ENCODE data around the gene LASP1. TPM values are rescaled to one million over a fixed set of nuclear protein-coding genes. Genes with fewer than 3 reads are reported as not detected.
"Not testable (repeated sequence)": the region's sequence is repeated elsewhere in the genome, so short reads cannot be mapped to it uniquely, and the experiment has no call there.

Gene LASP1
- total RNA-seq, 5 donors from 2014 or later (not counting 1 experiment from before 2014, with no cell fraction given), result 97.2 to 157 (median 122) TPM

DNA sequence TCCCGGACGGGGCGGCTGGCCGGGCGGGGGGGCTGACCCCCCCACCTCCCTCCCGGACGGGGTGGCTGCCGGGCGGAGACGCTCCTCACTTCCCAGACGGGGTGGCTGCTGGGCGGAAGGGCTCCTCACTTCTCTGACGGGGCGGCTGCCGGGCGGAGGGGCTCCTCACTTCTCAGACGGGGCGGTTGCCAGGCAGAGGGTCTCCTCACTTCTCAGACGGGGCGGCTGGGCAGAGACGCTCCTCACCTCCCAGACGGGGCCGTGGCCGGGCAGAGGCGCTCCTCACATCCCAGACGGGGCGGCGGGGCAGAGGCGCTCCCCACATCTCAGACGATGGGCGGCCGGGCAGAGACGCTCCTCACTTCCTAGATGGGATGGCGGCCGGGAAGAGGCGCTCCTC lies 60.9 kb downstream of the LASP1 start:
- H3K4me3 Mint-ChIP-seq; H3K27me3 Mint-ChIP-seq; H3K9me3 ChIP-seq; H3K36me3 ChIP-seq (ENCODE audit: control insufficient read depth in 2 of 2, extremely low read depth in 1 of 2, insufficient read depth in 1 of 2, low read length in 1 of 2); H3K4me3 ChIP-seq (ENCODE audit: control insufficient read depth in 1 of 2, extremely low read depth in 1 of 2, low read length in 1 of 2); H3K27ac Mint-ChIP-seq; CTCF ChIA-PET; H3K36me3 Mint-ChIP-seq; DNase-seq; H3K9me3 Mint-ChIP-seq; H3K27me3 ChIP-seq (replicated peaks in 1 of 2; ENCODE audit: control insufficient read depth in 2 of 2, extremely low read depth in 1 of 2, insufficient read depth in 2 of 2, low read length in 1 of 2); ATAC-seq (replicated peaks in 1 of 4); H3K27ac ChIP-seq (ENCODE audit: low read length); POLR2A ChIA-PET: not testable (repeated sequence)
- H3K4me1 Mint-ChIP-seq, result peaks cover 11 to 14% (median 12%) of the 10 kb centered on the region in 3 donors
- H3K4me1 ChIP-seq (ENCODE audit: control insufficient read depth in 1 of 2, extremely low read depth in 1 of 2, insufficient read depth in 2 of 2, low read length in 2 of 2), result peaks cover 5 to 12% of the 10 kb centered on the region in 2 experiments
- WGBS (ENCODE audit: insufficient coverage), result no CpG with 5 or more reads among the region's 36 CpGs

DNA sequence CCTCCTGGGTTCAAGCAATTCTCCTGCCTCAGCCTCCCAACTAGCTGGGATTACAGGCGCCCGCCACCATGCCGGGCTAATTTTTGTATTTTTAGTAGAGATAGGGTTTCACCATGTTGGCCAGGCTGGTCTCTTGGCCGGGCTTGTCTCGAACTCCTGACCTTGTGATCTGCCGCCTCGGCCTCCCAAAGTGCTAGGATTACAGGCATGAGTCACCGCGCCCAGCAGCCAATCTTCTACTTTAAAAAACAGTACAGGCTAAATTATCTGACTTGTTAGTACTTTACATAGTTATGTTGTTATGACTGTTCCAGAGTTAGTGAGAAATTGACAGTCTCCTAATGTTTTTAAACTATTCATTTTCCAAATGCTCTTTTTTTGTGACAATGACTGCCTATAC lies 64.1 kb downstream of the LASP1 start:
- ATAC-seq (replicated peaks in 1 of 4); H3K4me3 Mint-ChIP-seq; DNase-seq; H3K27me3 Mint-ChIP-seq; H3K9me3 ChIP-seq; H3K4me1 Mint-ChIP-seq; H3K27ac Mint-ChIP-seq; H3K27ac ChIP-seq (ENCODE audit: low read length); H3K36me3 ChIP-seq (ENCODE audit: control insufficient read depth in 2 of 2, extremely low read depth in 1 of 2, insufficient read depth in 1 of 2, low read length in 1 of 2); H3K27me3 ChIP-seq (replicated peaks in 1 of 2; ENCODE audit: control insufficient read depth in 2 of 2, extremely low read depth in 1 of 2, insufficient read depth in 2 of 2, low read length in 1 of 2); H3K9me3 Mint-ChIP-seq; H3K4me3 ChIP-seq (ENCODE audit: control insufficient read depth in 1 of 2, extremely low read depth in 1 of 2, low read length in 1 of 2); H3K36me3 Mint-ChIP-seq; H3K4me1 ChIP-seq (ENCODE audit: control insufficient read depth in 1 of 2, extremely low read depth in 1 of 2, insufficient read depth in 2 of 2, low read length in 2 of 2): not testable (repeated sequence)
- WGBS (ENCODE audit: insufficient coverage), result 83% methylated on average over 1 of the region's 9 CpGs
- ChIA-PET POLR2A (interaction anchor here (0.6 to 0.7 kb wide), 2 partner anchors 63 to 124 kb away, joined by 4 to 7 read pairs; no protein-coding TSS in a partner anchor), CTCF (interaction anchor here in 1 of 2 donors (0.7 kb wide), 1 partner anchor 21 kb away, joined by 3 read pairs; no protein-coding TSS in a partner anchor)

DNA sequence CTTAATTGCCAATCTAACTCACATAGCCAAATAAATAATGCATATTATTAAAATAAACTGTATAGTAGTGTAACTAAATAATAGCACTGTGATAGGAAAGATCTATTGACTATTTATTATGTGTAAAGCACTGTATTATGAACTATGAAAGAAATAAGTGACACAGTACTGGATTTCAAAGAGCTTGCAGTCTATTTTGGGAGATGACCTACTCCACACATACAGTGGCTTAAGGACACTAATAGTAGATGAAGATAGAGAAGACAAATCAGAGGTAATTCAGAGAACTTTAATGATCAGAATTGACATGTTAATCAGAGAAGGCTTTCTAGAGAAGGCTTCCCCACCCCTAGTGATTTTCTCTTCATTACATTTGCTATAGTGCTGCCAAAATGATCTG lies 70.1 kb downstream of the LASP1 start:
- Histone ChIP-seq H3K4me1 (ENCODE audit: control insufficient read depth in 1 of 2, extremely low read depth in 1 of 2, insufficient read depth in 2 of 2, low read length in 2 of 2) (no peaks in the 10 kb centered on the region), H3K4me3 (ENCODE audit: control insufficient read depth in 1 of 2, extremely low read depth in 1 of 2, low read length in 1 of 2) (no peak overlapping the region), H3K27me3 (replicated peaks in 1 of 2; ENCODE audit: control insufficient read depth in 2 of 2, extremely low read depth in 1 of 2, insufficient read depth in 2 of 2, low read length in 1 of 2) (no peaks in the 10 kb centered on the region), H3K27ac (ENCODE audit: low read length) (no peak overlapping the region), H3K9me3 (no peaks in the 10 kb centered on the region), H3K36me3 (ENCODE audit: control insufficient read depth in 2 of 2, extremely low read depth in 1 of 2, insufficient read depth in 1 of 2, low read length in 1 of 2) (no peaks in the 10 kb centered on the region)
- CTCF ChIA-PET, result no interaction called here
- Mint-ChIP-seq H3K27me3 (no peaks in the 10 kb centered on the region), H3K27ac (no peak overlapping the region), H3K9me3 (no peaks in the 10 kb centered on the region), H3K4me1 (peaks cover 0 to 5% (median 0%) of the 10 kb centered on the region in 3 donors), H3K4me3 (no peak overlapping the region), H3K36me3 (no peaks in the 10 kb centered on the region)
- no peak for ATAC-seq (replicated peaks in 1 of 4)
- DNase-seq, result no peak
- POLR2A ChIA-PET, result interaction anchor here in 1 of 2 donors (0.6 kb wide), 1 partner anchor 181 kb away, joined by 5 read pairs; no protein-coding TSS in a partner anchor

DNA sequence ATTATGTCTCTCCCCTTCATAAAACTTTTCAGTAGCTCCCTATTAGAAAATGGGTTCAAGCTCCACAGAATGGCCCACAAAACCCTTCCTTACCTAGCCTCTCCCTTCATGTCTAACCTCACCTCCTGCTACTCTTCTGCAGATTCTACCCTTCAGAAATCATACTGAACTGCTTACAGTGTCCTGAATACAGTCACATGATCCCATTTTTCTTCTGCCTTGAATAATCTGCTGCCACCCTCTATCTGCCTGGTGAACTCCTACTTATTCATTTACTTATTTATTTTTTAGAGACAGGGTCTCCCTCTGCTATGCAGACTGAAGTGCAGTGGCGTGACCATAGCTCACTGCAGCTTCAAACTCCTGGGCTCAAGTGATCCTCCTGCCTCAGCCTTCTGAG lies 70.5 kb downstream of the LASP1 start:
- no peaks in the 10 kb centered on the region for H3K9me3 ChIP-seq
- no peaks in the 10 kb centered on the region for H3K4me1 ChIP-seq (ENCODE audit: control insufficient read depth in 1 of 2, extremely low read depth in 1 of 2, insufficient read depth in 2 of 2, low read length in 2 of 2)
- ChIA-PET POLR2A (interaction anchor here in 1 of 2 donors (0.6 kb wide), 1 partner anchor 180 kb away, joined by 5 read pairs; no protein-coding TSS in a partner anchor), CTCF (no interaction called here)
- H3K27me3 Mint-ChIP-seq, result no peaks in the 10 kb centered on the region
- peaks cover 0 to 5% (median 0%) of the 10 kb centered on the region in 3 donors for H3K4me1 Mint-ChIP-seq
- H3K27ac Mint-ChIP-seq, result no peak overlapping the region
- no peak overlapping the region for H3K4me3 ChIP-seq (ENCODE audit: control insufficient read depth in 1 of 2, extremely low read depth in 1 of 2, low read length in 1 of 2)
- no peaks in the 10 kb centered on the region for H3K27me3 ChIP-seq (replicated peaks in 1 of 2; ENCODE audit: control insufficient read depth in 2 of 2, extremely low read depth in 1 of 2, insufficient read depth in 2 of 2, low read length in 1 of 2)
- DNase-seq (no peak), ATAC-seq (replicated peaks in 1 of 4) (no peak)
- no peaks in the 10 kb centered on the region for H3K36me3 ChIP-seq (ENCODE audit: control insufficient read depth in 2 of 2, extremely low read depth in 1 of 2, insufficient read depth in 1 of 2, low read length in 1 of 2)
- H3K4me3 Mint-ChIP-seq, result no peak overlapping the region
- no CpG with 5 or more reads among the region's 1 CpG for WGBS (ENCODE audit: insufficient coverage)
- no peak overlapping the region for H3K27ac ChIP-seq (ENCODE audit: low read length)
- H3K36me3 Mint-ChIP-seq, result no peaks in the 10 kb centered on the region
- no peaks in the 10 kb centered on the region for H3K9me3 Mint-ChIP-seq

DNA sequence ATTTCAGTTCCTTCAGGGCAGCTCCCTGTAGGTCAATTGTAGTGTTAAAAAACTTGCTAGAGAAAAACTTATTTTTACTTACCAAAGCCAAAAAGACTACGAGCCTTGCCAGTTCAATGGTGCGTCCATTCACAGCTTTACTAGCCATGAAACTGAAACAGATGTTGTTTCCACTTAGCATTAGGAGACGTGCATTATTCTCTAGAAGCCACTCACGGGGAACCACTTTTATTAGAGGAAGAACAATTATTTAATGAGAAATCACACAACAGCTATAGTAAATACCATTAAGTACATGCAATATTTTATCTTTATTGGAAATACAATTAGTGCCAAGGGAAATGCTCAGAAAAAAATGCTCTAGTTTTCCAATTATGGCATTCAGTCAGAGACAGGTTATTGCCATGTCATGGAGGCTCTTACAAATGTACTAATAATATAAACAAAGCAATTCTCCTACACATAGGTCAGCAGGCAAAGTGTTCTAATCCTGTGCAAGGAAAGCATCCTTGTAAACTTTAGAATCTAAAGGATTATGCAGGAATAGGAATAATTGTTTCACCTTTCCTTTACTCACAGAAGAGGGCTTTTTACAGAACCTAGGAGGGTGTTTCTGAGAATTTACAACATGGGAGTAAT lies 73.0 kb downstream of the LASP1 start:
- ATAC-seq (replicated peaks in 1 of 4) (no peak), DNase-seq (no peak)
- Histone ChIP-seq H3K27me3 (replicated peaks in 1 of 2; ENCODE audit: control insufficient read depth in 2 of 2, extremely low read depth in 1 of 2, insufficient read depth in 2 of 2, low read length in 1 of 2) (no peaks in the 10 kb centered on the region), H3K9me3 (no peaks in the 10 kb centered on the region), H3K27ac (ENCODE audit: low read length) (no peak overlapping the region), H3K36me3 (ENCODE audit: control insufficient read depth in 2 of 2, extremely low read depth in 1 of 2, insufficient read depth in 1 of 2, low read length in 1 of 2) (no peaks in the 10 kb centered on the region), H3K4me1 (ENCODE audit: control insufficient read depth in 1 of 2, extremely low read depth in 1 of 2, insufficient read depth in 2 of 2, low read length in 2 of 2) (no peaks in the 10 kb centered on the region), H3K4me3 (ENCODE audit: control insufficient read depth in 1 of 2, extremely low read depth in 1 of 2, low read length in 1 of 2) (no peak overlapping the region)
- Mint-ChIP-seq H3K27me3 (no peaks in the 10 kb centered on the region), H3K9me3 (no peaks in the 10 kb centered on the region), H3K4me1 (peaks cover 0 to 5% (median 0%) of the 10 kb centered on the region in 3 donors), H3K27ac (no peak overlapping the region), H3K4me3 (no peak overlapping the region), H3K36me3 (no peaks in the 10 kb centered on the region)
- WGBS (ENCODE audit: insufficient coverage), result 60% methylated on average over 2 of the region's 4 CpGs
- CTCF ChIA-PET, result no interaction called here
- POLR2A ChIA-PET, result interaction anchor here in 1 of 2 donors (0.5 kb wide), 1 partner anchor 78 kb away, joined by 3 read pairs; no protein-coding TSS in a partner anchor

DNA sequence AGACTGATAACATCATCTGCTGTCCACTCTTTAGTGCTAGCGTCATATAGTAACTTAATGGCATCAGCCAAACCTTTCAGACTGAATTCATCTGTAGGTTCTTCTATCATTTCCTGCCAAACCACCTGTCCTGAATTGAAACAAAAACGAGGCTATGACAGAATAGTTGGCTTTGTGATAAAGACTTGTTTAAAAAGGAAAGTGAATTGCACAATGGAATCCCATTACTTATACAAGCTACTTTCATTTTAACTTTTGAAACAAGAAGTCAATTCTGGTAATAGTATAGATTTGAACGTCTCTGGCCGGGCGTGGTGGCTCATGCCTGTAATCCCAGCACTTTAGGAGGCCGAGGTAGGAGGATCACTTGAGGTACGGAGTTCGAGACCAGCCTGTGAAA lies 73.7 kb downstream of the LASP1 start:
- no peak overlapping the region for H3K27ac ChIP-seq (ENCODE audit: low read length)
- no peaks in the 10 kb centered on the region for H3K4me1 ChIP-seq (ENCODE audit: control insufficient read depth in 1 of 2, extremely low read depth in 1 of 2, insufficient read depth in 2 of 2, low read length in 2 of 2)
- ChIA-PET CTCF (interaction anchor here in 1 of 2 donors (0.6 kb wide), 1 partner anchor 1132 kb away, joined by 3 read pairs; no protein-coding TSS in a partner anchor), POLR2A (interaction anchor here in 1 of 2 donors (0.5 kb wide), 1 partner anchor 79 kb away, joined by 3 read pairs; no protein-coding TSS in a partner anchor)
- no peak overlapping the region for H3K27ac Mint-ChIP-seq
- H3K9me3 ChIP-seq, result no peaks in the 10 kb centered on the region
- no peaks in the 10 kb centered on the region for H3K36me3 Mint-ChIP-seq
- H3K4me3 Mint-ChIP-seq, result no peak overlapping the region
- H3K27me3 ChIP-seq (replicated peaks in 1 of 2; ENCODE audit: control insufficient read depth in 2 of 2, extremely low read depth in 1 of 2, insufficient read depth in 2 of 2, low read length in 1 of 2), result no peaks in the 10 kb centered on the region
- H3K27me3 Mint-ChIP-seq, result no peaks in the 10 kb centered on the region
- H3K36me3 ChIP-seq (ENCODE audit: control insufficient read depth in 2 of 2, extremely low read depth in 1 of 2, insufficient read depth in 1 of 2, low read length in 1 of 2), result no peaks in the 10 kb centered on the region
- H3K9me3 Mint-ChIP-seq, result no peaks in the 10 kb centered on the region
- ATAC-seq (replicated peaks in 1 of 4) (no peak), DNase-seq (no peak)
- no peak overlapping the region for H3K4me3 ChIP-seq (ENCODE audit: control insufficient read depth in 1 of 2, extremely low read depth in 1 of 2, low read length in 1 of 2)
- WGBS (ENCODE audit: insufficient coverage), result 100% methylated on average over 3 of the region's 8 CpGs
- H3K4me1 Mint-ChIP-seq, result peaks cover 0 to 5% (median 0%) of the 10 kb centered on the region in 3 donors
